Adrenal gland (tissue), 5 donors: ENCODE data around the gene CDH15.

ENCODE experiments used
- CTCF ChIP-seq, 6 experiments: fragments of 450-650 bp in 4 of 6; fragments of 200-600 bp in 2 of 6; sonication (generic) in 1 of 6; IDR thresholded peaks; 1 replicate in 5 of 6; 2 replicates in 1 of 6; pipeline versions ENCODE4 v1.5.1 to v1.8.0; 2016 to 2021; ENCODE audit warnings: antibody characterized with exemption in 6 of 6, mild to moderate bottlenecking in 2 of 6, moderate library complexity in 1 of 6
- POLR2A ChIP-seq, 2 donors: fragments of 450-650 bp; IDR thresholded peaks; one replicate each; pipeline ENCODE4 v1.6.1; 2017; ENCODE audit warnings: antibody characterized with exemption in 2 of 2, mild to moderate bottlenecking in 2 of 2, moderate library complexity in 1 of 2
- donor health status: DM: no; HTN: no; CAD: no.

GRCh38 chr16:89143201-89143741 lies 28.3 kb upstream of the CDH15 start:
- TF ChIP-seq CTCF (IDR thresholded peaks at IDR 0.05) = no peak
- no peak for TF ChIP-seq POLR2A (IDR thresholded peaks at IDR 0.05)
